ENCODE data around the gene MKNK1. TPM values are rescaled to one million over a fixed set of nuclear protein-coding genes. Genes with fewer than 3 reads are reported as not detected.

MKNK1 gene
- total and polyA plus RNA-seq, 7 donors = 19.3 to 52.6 (median 34.6) TPM

DNA sequence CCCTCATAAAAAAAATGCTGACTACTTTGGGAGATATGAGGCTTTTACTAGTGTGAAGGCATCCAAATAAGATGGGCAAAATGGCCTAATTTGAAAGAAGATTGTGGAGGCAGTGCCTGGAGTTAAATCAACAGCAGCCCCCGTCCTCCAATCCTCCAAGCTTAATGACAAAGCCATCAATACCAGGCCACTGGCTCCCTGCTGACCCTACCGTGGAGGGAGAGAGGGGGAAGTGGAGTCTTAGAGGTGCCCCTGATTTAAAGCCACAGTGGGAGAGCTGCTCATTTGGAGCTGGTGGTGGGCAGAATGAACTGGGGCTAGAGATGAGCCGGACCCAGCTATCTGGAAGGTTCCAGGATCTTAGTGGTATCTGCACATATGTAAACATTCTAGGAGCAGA, 28.3 kb downstream of the MKNK1 start:
- 82 to 92% (median 83%) methylated on average over 3 of the region's 3 CpGs for WGBS, 3 donors
- Histone ChIP-seq H3K4me3 (no peak overlapping the region), H3K27ac (no peak overlapping the region), H3K4me1 (no peaks in the 10 kb centered on the region), H3K9me3 (no peaks in the 10 kb centered on the region), H3K36me3 (ENCODE audit: insufficient read depth in 1 of 2, low read depth in 1 of 2) (peaks cover 10 to 97% of the 10 kb centered on the region in 2 donors), H3K27me3 (ENCODE audit: insufficient read depth in 3 of 3, low read length in 2 of 3) (no peaks in the 10 kb centered on the region)
- TF ChIP-seq, protein P1, sequence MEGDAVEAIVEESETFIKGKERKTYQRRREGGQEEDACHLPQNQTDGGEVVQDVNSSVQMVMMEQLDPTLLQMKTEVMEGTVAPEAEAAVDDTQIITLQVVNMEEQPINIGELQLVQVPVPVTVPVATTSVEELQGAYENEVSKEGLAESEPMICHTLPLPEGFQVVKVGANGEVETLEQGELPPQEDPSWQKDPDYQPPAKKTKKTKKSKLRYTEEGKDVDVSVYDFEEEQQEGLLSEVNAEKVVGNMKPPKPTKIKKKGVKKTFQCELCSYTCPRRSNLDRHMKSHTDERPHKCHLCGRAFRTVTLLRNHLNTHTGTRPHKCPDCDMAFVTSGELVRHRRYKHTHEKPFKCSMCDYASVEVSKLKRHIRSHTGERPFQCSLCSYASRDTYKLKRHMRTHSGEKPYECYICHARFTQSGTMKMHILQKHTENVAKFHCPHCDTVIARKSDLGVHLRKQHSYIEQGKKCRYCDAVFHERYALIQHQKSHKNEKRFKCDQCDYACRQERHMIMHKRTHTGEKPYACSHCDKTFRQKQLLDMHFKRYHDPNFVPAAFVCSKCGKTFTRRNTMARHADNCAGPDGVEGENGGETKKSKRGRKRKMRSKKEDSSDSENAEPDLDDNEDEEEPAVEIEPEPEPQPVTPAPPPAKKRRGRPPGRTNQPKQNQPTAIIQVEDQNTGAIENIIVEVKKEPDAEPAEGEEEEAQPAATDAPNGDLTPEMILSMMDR (IDR thresholded peaks at IDR 0.05) = no peak
- ATAC-seq = no peak
- intact Hi-C loops (cut with DNase I) = no loop called here
- DNase-seq = no peak

DNA sequence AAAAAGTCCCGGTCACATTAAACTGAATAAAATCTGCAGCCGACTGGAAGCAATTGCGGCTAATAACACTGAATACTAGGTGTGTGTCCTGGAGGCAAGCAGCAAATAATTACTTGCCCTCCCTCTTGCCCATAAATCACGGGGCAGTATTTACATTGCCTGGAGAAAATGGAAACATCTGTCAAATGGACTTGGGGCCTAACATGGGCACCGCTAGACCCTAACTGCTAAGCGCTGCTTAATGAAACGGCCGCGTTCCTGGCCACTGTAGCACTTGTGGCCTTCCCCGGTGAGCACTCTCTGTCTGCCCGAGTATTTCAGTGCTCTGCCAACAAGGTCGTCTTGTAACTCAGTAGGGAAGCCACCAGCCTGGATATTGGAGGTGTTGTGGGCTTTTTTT, 28.8 kb downstream of the MKNK1 start:
- H3K4me3 ChIP-seq = no peak overlapping the region
- H3K36me3 ChIP-seq (ENCODE audit: insufficient read depth in 1 of 2, low read depth in 1 of 2) = peaks cover 9 to 97% of the 10 kb centered on the region in 2 donors
- H3K27me3 ChIP-seq (ENCODE audit: insufficient read depth in 3 of 3, low read length in 2 of 3) = no peaks in the 10 kb centered on the region
- no peak for ATAC-seq
- TF ChIP-seq, protein P1 (IDR thresholded peaks at IDR 0.05) = no peak
- 68 to 73% (median 72%) methylated on average over 12 of the region's 12 CpGs for WGBS, 3 donors
- no peaks in the 10 kb centered on the region for H3K9me3 ChIP-seq
- no peak overlapping the region for H3K27ac ChIP-seq
- intact Hi-C loops (cut with DNase I) = no loop called here
- no peak for DNase-seq
- no peaks in the 10 kb centered on the region for H3K4me1 ChIP-seq

DNA sequence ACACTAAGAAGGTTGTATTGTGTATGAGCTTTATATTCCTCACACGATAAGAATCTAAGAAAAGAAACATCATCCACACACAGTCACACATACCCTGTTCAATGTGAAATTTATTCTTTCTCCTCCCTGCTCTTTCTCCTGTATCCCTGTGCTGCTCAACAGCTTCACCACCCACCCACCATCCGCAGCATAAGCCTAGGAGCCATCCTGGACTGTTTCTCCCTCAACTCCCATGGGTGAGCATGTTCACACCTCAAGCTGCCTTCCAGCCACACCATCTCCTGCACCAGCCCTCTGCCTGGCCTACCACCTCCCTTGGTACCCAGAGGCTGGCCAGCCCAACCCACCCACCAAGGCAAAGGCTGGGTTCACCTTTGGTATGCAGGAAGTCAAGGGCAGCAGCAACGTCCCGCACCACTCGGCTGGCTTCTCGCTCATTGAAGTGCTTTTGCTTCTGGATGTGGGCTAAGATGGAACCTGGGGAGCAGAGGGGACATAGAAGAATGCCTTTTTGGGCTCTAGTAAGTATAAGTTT, 32.3 kb downstream of the MKNK1 start:
- DNase-seq = no peak
- no peak overlapping the region for H3K27ac ChIP-seq
- WGBS, 3 donors = 93 to 97% (median 94%) methylated on average over 6 of the region's 6 CpGs

DNA sequence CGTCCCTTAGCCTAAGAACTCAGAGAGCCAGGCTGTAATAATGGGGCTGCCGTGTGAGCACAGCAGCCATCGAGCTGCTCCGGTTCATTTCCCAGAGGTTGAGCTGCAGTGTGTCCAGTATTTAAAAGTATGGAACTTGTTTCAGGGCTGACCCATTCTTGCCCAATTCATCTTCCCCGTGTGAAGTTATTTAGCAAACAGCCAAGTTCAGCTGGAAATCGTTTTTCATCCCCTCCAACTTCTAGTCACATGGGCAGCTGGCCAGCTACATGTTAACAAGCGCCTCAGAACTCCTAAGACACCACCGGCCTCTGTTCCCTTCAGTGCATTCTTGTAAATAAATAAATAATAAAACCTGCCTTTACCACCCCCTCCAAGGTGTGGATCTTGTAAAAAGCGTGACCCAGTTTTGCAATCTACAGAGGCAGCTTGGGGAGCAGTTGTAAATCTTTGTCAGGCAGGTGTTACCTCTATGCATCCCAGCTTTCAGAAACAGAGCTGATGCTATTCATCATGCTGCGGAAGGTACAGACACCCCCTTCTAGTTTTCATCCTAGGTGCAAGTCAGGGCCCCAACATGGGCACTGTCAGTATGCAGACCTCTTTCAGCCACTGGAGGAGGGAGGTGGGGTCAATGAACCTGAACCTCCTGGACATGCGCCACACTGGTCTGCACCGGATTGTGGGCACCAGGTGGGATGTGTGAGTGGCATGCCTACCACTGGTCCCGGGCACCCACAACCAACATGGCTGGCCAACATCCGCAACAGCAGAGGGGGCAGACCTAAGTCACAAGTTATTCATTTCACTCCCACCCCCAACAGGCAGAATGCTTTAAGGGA, 34.0 kb downstream of the MKNK1 start:
- 69 to 74% (median 69%) methylated on average over 14 of the region's 14 CpGs for WGBS, 3 donors
- TF ChIP-seq, protein P1 (IDR thresholded peaks at IDR 0.05) = no peak
- H3K9me3 ChIP-seq = no peaks in the 10 kb centered on the region
- intact Hi-C loops (cut with DNase I) = no loop called here
- H3K4me1 ChIP-seq = no peaks in the 10 kb centered on the region
- no peak for ATAC-seq
- H3K4me3 ChIP-seq = no peak overlapping the region
- no peak for DNase-seq
- H3K36me3 ChIP-seq (ENCODE audit: insufficient read depth in 1 of 2, low read depth in 1 of 2) = peaks cover 4 to 97% of the 10 kb centered on the region in 2 donors
- H3K27me3 ChIP-seq (ENCODE audit: insufficient read depth in 3 of 3, low read length in 2 of 3) = no peaks in the 10 kb centered on the region
- no peak overlapping the region for H3K27ac ChIP-seq

More for the DNA sequence above, 32.3 kb downstream of the MKNK1 start:
- Histone ChIP-seq H3K27me3 (ENCODE audit: insufficient read depth in 3 of 3, low read length in 2 of 3) (no peaks in the 10 kb centered on the region), H3K4me1 (no peaks in the 10 kb centered on the region), H3K4me3 (no peak overlapping the region), H3K36me3 (ENCODE audit: insufficient read depth in 1 of 2, low read depth in 1 of 2) (peaks cover 4 to 97% of the 10 kb centered on the region in 2 donors), H3K9me3 (no peaks in the 10 kb centered on the region)
- no peak for ATAC-seq
- intact Hi-C loops (cut with DNase I) = no loop called here
- TF ChIP-seq, protein P1 (IDR thresholded peaks at IDR 0.05) = no peak

All from psoas muscle (tissue), 8 donors.